Neuron (in vitro differentiated cells): ENCODE results near the gene PRTFDC1.

Experiments
- H2AFZ ChIP-seq: one replicate; pipeline ENCODE4 v1.6.1; 2013; ENCODE audit warnings: low read depth, mild to moderate bottlenecking, inconsistent platforms, low read length, moderate library complexity
- H3K27me3 ChIP-seq: one replicate; pipeline ENCODE4 v1.6.1; 2013; ENCODE audit warnings: low read length; ENCODE audit not compliant: insufficient read depth
- H3K36me3 ChIP-seq: one replicate; pipeline ENCODE4 v1.6.1; 2013; ENCODE audit warnings: low read length; ENCODE audit not compliant: insufficient read depth
- H3K4me1 ChIP-seq: one replicate; pipeline ENCODE4 v1.6.1; 2013; ENCODE audit warnings: low read length; ENCODE audit not compliant: insufficient read depth
- H3K4me3 ChIP-seq: 2 replicates; pipeline ENCODE4 v1.5.1; 2013; ENCODE audit warnings: mild to moderate bottlenecking, low read length, moderate library complexity
- H3K9me3 ChIP-seq: one replicate; pipeline ENCODE4 v1.6.1; 2013; ENCODE audit warnings: low read length

The PRTFDC1 gene

GRCh38 chr10:24901686-24902399 lies 50.6 kb downstream of the PRTFDC1 start:
- Histone ChIP-seq H3K4me3 (no peak overlapping the region), H2AFZ (no peak overlapping the region), H3K36me3 (no peaks in the 10 kb centered on the region), H3K4me1 (no peaks in the 10 kb centered on the region), H3K27me3 (no peaks in the 10 kb centered on the region), H3K9me3 (no peaks in the 10 kb centered on the region)

- H3K4me1 ChIP-seq: no peaks in the 10 kb centered on the region
- H3K4me3 ChIP-seq: no peak overlapping the region
- H3K9me3 ChIP-seq: no peaks in the 10 kb centered on the region
- no peak overlapping the region for H2AFZ ChIP-seq
- no peaks in the 10 kb centered on the region for H3K27me3 ChIP-seq
- no peaks in the 10 kb centered on the region for H3K36me3 ChIP-seq
Measured at GRCh38 chr10:24900888-24901685, 51.3 kb downstream of the PRTFDC1 start.

GRCh38 chr10:24899571-24899970 lies 52.8 kb downstream of the PRTFDC1 start:
- H3K9me3 ChIP-seq: no peaks in the 10 kb centered on the region
- H3K4me3 ChIP-seq: no peak overlapping the region
- H3K4me1 ChIP-seq: no peaks in the 10 kb centered on the region
- H3K27me3 ChIP-seq: no peaks in the 10 kb centered on the region
- no peak overlapping the region for H2AFZ ChIP-seq
- H3K36me3 ChIP-seq: no peaks in the 10 kb centered on the region

GRCh38 chr10:24898501-24898900 lies 53.9 kb downstream of the PRTFDC1 start:
- Histone ChIP-seq H3K27me3 (no peaks in the 10 kb centered on the region), H3K4me1 (no peaks in the 10 kb centered on the region), H3K36me3 (no peaks in the 10 kb centered on the region), H3K9me3 (no peaks in the 10 kb centered on the region), H2AFZ (no peak overlapping the region), H3K4me3 (no peak overlapping the region)

- Histone ChIP-seq H3K4me1 (no peaks in the 10 kb centered on the region), H3K36me3 (no peaks in the 10 kb centered on the region), H3K27me3 (no peaks in the 10 kb centered on the region), H2AFZ (no peak overlapping the region), H3K9me3 (no peaks in the 10 kb centered on the region), H3K4me3 (no peak overlapping the region)
Measured at GRCh38 chr10:24897326-24897926, 55.0 kb downstream of the PRTFDC1 start.

- no peaks in the 10 kb centered on the region for H3K36me3 ChIP-seq
- H3K4me1 ChIP-seq: no peaks in the 10 kb centered on the region
- no peak overlapping the region for H3K4me3 ChIP-seq
- no peaks in the 10 kb centered on the region for H3K9me3 ChIP-seq
- H2AFZ ChIP-seq: no peak overlapping the region
- no peaks in the 10 kb centered on the region for H3K27me3 ChIP-seq
Measured at GRCh38 chr10:24894728-24895127, 57.7 kb downstream of the PRTFDC1 start.

GRCh38 chr10:24894309-24894708 lies 58.1 kb downstream of the PRTFDC1 start:
- Histone ChIP-seq H3K4me1 (no peaks in the 10 kb centered on the region), H3K4me3 (no peak overlapping the region), H2AFZ (no peak overlapping the region), H3K27me3 (no peaks in the 10 kb centered on the region), H3K36me3 (no peaks in the 10 kb centered on the region), H3K9me3 (no peaks in the 10 kb centered on the region)

- no peaks in the 10 kb centered on the region for H3K9me3 ChIP-seq
- no peak overlapping the region for H3K4me3 ChIP-seq
- H2AFZ ChIP-seq: no peak overlapping the region
- no peaks in the 10 kb centered on the region for H3K27me3 ChIP-seq
- H3K36me3 ChIP-seq: no peaks in the 10 kb centered on the region
- no peaks in the 10 kb centered on the region for H3K4me1 ChIP-seq
Measured at GRCh38 chr10:24893127-24893526, 59.3 kb downstream of the PRTFDC1 start.

GRCh38 chr10:24891823-24892222 lies 60.6 kb downstream of the PRTFDC1 start:
- H2AFZ ChIP-seq: no peak overlapping the region

GRCh38 chr10:24889639-24890038 lies 62.8 kb downstream of the PRTFDC1 start:
- H3K9me3 ChIP-seq: no peaks in the 10 kb centered on the region
- no peak overlapping the region for H3K4me3 ChIP-seq
- H2AFZ ChIP-seq: no peak overlapping the region
- H3K4me1 ChIP-seq: peaks cover 3% of the 10 kb centered on the region
- H3K36me3 ChIP-seq: no peaks in the 10 kb centered on the region
- H3K27me3 ChIP-seq: no peaks in the 10 kb centered on the region

More at GRCh38 chr10:24891823-24892222, 60.6 kb downstream of the PRTFDC1 start:
- H3K4me3 ChIP-seq: no peak overlapping the region
- H3K9me3 ChIP-seq: no peaks in the 10 kb centered on the region
- H3K36me3 ChIP-seq: no peaks in the 10 kb centered on the region
- H3K27me3 ChIP-seq: no peaks in the 10 kb centered on the region
- H3K4me1 ChIP-seq: no peaks in the 10 kb centered on the region

- H3K36me3 ChIP-seq: no peaks in the 10 kb centered on the region
- H3K4me3 ChIP-seq: no peak overlapping the region
- H3K9me3 ChIP-seq: no peaks in the 10 kb centered on the region
- H2AFZ ChIP-seq: no peak overlapping the region
- no peaks in the 10 kb centered on the region for H3K27me3 ChIP-seq
- peaks cover 15% of the 10 kb centered on the region for H3K4me1 ChIP-seq
Measured at GRCh38 chr10:24887855-24888231, 64.6 kb downstream of the PRTFDC1 start.

- Histone ChIP-seq H3K9me3 (no peaks in the 10 kb centered on the region), H3K27me3 (no peaks in the 10 kb centered on the region), H3K4me1 (peaks cover 15% of the 10 kb centered on the region), H2AFZ (no peak overlapping the region), H3K4me3 (no peak overlapping the region), H3K36me3 (no peaks in the 10 kb centered on the region)
Measured at GRCh38 chr10:24886290-24886680, 66.1 kb downstream of the PRTFDC1 start.

- Histone ChIP-seq H3K9me3 (no peaks in the 10 kb centered on the region), H3K4me1 (peaks cover 15% of the 10 kb centered on the region), H3K4me3 (no peak overlapping the region), H3K36me3 (no peaks in the 10 kb centered on the region), H2AFZ (no peak overlapping the region), H3K27me3 (no peaks in the 10 kb centered on the region)
Measured at GRCh38 chr10:24885551-24886289, 66.7 kb downstream of the PRTFDC1 start.
